Progenitor cell of endocrine pancreas (in vitro differentiated cells): ENCODE measurements around the gene RNF151. TPM values are rescaled to one million over a fixed set of nuclear protein-coding genes. Genes with fewer than 3 reads are reported as not detected.

Source experiments
- DNase-seq: peaks from one replicate; pipeline ENCODE4 v3.0.0; 2021; ENCODE audit warnings: low spot score; ENCODE audit not compliant: unreplicated experiment
- H3K27ac Mint-ChIP-seq: 2 replicates; pipeline ENCODE4 v1.8.0; 2021; ENCODE audit warnings: mild to moderate bottlenecking, moderate library complexity, mixed read lengths
- H3K27me3 Mint-ChIP-seq: 2 replicates; pipeline ENCODE4 v1.8.0; 2021; ENCODE audit warnings: mixed read lengths
- H3K36me3 Mint-ChIP-seq: 2 replicates; pipeline ENCODE4 v1.8.0; 2022; ENCODE audit warnings: mixed read lengths; ENCODE audit not compliant: insufficient read depth
- H3K4me1 Mint-ChIP-seq: 2 replicates; pipeline ENCODE4 v1.8.0; 2021; ENCODE audit warnings: low read depth, mixed read lengths
- H3K4me3 Mint-ChIP-seq: 2 replicates; pipeline ENCODE4 v1.8.0; 2021; ENCODE audit warnings: low read depth, mild to moderate bottlenecking, moderate library complexity, mixed read lengths
- H3K9me3 Mint-ChIP-seq: 2 replicates; pipeline ENCODE4 v1.8.0; 2021; ENCODE audit warnings: low read depth, mixed read lengths
- total RNA-seq: library from RNA; stranded (reverse); gene quantifications from 2 replicates; pipeline ENCODE4 v1.2.1, GENCODE V29; 2021
- TF ChIP-seq, protein P1 (sequence below): fragments of 200-600 bp; sonication (generic); IDR thresholded peaks from one replicate; pipeline ENCODE4 v1.5.0; 2021; ENCODE audit warnings: antibody characterized with exemption, mild to moderate bottlenecking; ENCODE audit not compliant: unreplicated experiment

Gene RNF151
- total RNA-seq, 1 donor from 2014 or later, result not detected

DNA sequence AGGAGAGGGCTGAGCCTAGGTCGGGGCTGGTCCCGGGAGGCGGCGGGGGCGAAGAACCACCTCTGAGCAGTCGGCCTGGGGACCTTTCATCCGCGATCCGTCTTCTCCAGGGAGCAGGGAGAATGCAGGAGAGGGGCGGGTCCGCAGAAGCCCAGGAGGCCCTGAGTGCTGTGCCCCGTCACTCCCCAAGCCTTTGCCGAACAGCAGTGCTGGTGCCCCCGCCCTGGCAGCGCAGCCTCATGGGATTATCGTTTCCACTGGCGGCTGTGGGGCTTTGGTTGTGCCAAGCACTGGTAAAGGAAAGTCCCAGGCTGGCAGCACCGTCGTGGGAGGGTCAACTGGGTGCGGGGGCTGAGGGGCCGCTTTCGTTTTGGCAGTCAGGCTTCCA, 5.8 kb downstream of the RNF151 start:
- H3K4me1 Mint-ChIP-seq, result peaks cover 14% of the 10 kb centered on the region
- H3K4me3 Mint-ChIP-seq, result peak overlapping the region; percentile 93
- H3K36me3 Mint-ChIP-seq, result peaks cover 6% of the 10 kb centered on the region
- no peaks in the 10 kb centered on the region for H3K9me3 Mint-ChIP-seq
- no peak for DNase-seq
- peak overlapping the region; percentile 97 for H3K27ac Mint-ChIP-seq
- no peaks in the 10 kb centered on the region for H3K27me3 Mint-ChIP-seq
- TF ChIP-seq, protein P1, sequence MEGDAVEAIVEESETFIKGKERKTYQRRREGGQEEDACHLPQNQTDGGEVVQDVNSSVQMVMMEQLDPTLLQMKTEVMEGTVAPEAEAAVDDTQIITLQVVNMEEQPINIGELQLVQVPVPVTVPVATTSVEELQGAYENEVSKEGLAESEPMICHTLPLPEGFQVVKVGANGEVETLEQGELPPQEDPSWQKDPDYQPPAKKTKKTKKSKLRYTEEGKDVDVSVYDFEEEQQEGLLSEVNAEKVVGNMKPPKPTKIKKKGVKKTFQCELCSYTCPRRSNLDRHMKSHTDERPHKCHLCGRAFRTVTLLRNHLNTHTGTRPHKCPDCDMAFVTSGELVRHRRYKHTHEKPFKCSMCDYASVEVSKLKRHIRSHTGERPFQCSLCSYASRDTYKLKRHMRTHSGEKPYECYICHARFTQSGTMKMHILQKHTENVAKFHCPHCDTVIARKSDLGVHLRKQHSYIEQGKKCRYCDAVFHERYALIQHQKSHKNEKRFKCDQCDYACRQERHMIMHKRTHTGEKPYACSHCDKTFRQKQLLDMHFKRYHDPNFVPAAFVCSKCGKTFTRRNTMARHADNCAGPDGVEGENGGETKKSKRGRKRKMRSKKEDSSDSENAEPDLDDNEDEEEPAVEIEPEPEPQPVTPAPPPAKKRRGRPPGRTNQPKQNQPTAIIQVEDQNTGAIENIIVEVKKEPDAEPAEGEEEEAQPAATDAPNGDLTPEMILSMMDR, result no peak

DNA sequence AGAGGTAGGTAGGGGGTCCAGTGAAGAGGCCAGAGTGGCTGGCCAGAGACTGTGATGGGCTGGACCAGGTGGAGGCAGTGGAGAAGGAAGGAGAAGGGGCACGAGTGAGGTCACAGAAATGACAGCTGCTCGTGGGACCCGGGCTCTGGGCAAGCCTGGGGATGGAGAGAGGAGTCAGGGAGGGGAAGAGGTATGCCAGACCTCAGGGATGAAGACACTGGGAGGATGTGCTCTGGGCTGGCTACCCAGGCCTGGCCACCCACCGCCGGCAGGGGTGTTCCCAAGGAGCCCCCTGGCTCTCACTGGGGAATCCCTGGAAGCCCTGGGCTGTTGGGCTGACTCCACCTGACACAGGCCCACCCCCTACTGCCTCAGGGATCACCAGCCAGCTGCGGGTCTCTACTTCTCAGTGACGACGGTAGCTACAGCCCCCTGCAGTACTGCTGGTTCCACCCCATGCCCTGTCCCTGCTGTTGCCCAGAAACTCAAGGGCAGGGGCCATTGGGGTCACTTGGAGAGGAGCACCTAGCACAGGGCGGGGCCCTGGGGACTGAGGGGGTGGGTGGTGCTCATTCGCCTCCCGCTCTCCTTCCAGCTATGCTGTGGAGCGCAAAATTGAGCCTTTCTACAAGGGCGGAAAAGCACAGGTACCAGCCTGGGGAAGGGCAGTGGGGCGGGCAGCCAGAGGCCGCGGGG, 7.0 kb downstream of the RNF151 start:
- peaks cover 2% of the 10 kb centered on the region for H3K27me3 Mint-ChIP-seq
- H3K4me3 Mint-ChIP-seq, result peak overlapping the region; percentile 93
- peaks cover 7% of the 10 kb centered on the region for H3K36me3 Mint-ChIP-seq
- no peaks in the 10 kb centered on the region for H3K9me3 Mint-ChIP-seq
- H3K4me1 Mint-ChIP-seq, result peaks cover 14% of the 10 kb centered on the region
- no peak for DNase-seq
- H3K27ac Mint-ChIP-seq, result no peak overlapping the region
- TF ChIP-seq, protein P1, result no peak

- Mint-ChIP-seq H3K36me3 (peaks cover 7% of the 10 kb centered on the region), H3K27ac (no peak overlapping the region), H3K4me3 (peak overlapping the region; percentile 24), H3K9me3 (no peaks in the 10 kb centered on the region), H3K4me1 (peaks cover 14% of the 10 kb centered on the region), H3K27me3 (peaks cover 4% of the 10 kb centered on the region)
- TF ChIP-seq, protein P1, result no peak
- DNase-seq, result no peak
These were observed 7.8 kb downstream of the RNF151 start for GRCh38 chr16:1974157-1975070.

DNA sequence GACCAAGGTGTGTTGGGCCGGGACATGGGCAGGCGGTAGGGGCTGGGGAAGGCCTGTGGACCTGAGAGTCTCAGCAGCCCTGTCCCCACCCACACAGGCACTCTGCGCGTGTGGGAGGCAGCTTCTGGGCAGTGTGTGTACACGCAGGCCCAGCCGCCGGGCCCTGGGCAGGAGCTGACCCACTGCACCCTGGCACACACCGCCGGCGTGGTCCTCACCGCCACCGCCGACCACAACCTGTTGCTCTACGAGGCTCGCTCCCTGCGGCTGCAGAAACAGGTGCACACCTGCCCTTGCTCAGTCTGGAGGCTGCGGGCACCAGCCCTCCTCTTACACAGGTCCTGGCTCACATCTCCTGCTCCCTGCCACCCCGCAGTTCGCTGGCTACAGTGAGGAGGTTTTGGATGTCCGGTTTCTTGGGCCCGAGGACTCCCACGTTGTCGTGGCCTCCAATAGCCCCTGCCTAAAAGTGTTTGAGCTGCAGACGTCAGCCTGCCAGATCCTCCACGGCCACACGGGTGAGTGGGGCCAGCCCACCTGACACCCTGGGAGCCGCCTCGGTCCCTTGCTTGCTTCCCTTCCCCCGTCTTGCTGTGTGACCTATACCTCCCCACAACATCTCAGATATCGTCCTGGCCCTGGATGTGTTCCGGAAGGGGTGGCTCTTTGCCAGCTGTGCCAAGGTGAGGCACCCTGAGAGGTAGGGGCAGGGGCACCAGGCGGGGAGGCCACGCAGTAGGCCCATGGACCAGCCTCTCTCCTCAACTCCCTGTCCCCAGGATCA, 9.0 kb downstream of the RNF151 start:
- peaks cover 7% of the 10 kb centered on the region for H3K36me3 Mint-ChIP-seq
- DNase-seq, result no peak
- H3K27ac Mint-ChIP-seq, result no peak overlapping the region
- H3K4me3 Mint-ChIP-seq, result peak overlapping the region; percentile 16
- peaks cover 14% of the 10 kb centered on the region for H3K4me1 Mint-ChIP-seq
- no peaks in the 10 kb centered on the region for H3K9me3 Mint-ChIP-seq
- peaks cover 14% of the 10 kb centered on the region for H3K27me3 Mint-ChIP-seq
- TF ChIP-seq, protein P1, result no peak

- no peak overlapping the region for H3K4me3 Mint-ChIP-seq
- TF ChIP-seq, protein P1, result no peak
- no peak overlapping the region for H3K27ac Mint-ChIP-seq
- H3K27me3 Mint-ChIP-seq, result peaks cover 19% of the 10 kb centered on the region
- peaks cover 7% of the 10 kb centered on the region for H3K36me3 Mint-ChIP-seq
- H3K9me3 Mint-ChIP-seq, result no peaks in the 10 kb centered on the region
- peaks cover 13% of the 10 kb centered on the region for H3K4me1 Mint-ChIP-seq
- DNase-seq, result no peak
These were observed 9.5 kb downstream of the RNF151 start for GRCh38 chr16:1976216-1976520.
